ENCODE data around the gene ZNF335. TPM values are rescaled to one million over a fixed set of nuclear protein-coding genes. Genes with fewer than 3 reads are reported as not detected.

Gene ZNF335
- total RNA-seq, 1 donor from 2014 or later: 49.6 TPM

DNA sequence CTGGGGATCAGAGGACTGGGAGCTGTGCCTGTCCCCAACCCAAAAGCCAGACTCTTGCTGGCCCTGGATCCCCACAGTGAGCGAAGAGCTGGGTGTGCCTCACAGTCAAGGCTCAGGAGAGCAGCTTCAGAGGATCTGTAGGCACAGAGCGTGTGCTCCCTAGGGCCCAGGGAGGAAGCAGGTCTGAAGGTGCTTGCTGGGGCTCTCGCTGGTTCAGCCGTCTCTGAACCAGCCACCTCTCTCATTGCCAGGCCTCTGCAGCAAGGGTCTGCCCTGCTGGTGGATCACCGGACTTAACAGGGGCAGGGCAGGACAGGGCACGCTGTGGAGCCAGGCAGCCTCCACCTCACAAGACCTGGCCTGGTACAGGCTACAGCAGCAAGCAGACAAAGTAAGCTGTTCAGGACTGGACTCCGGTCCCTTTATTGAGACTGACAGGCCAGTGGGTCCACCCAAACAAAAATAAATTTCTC is 23.7 kb downstream of the ZNF335 start:
- Mint-ChIP-seq H3K27ac (peak overlapping the region; percentile 46), H3K4me1 (peaks cover 4% of the 10 kb centered on the region), H3K9me3 (no peaks in the 10 kb centered on the region), H3K27me3 (no peaks in the 10 kb centered on the region), H3K4me3 (no peak overlapping the region), H3K36me3 (ENCODE audit: low read depth) (peaks cover 97% of the 10 kb centered on the region)
- DNase-seq (no peak), ATAC-seq (ENCODE audit: low read depth) (peak; percentile 67)
- ChIA-PET CTCF (interaction anchor here (1.3 kb wide), 2 partner anchors 13 to 66 kb away, joined by 5 to 6 read pairs; no protein-coding TSS in a partner anchor), POLR2A (interaction anchor here (0.6 to 6.3 kb wide), 6 partner anchors 10 to 64 kb away, joined by 4 to 55 read pairs (median 4); partner anchors contain the start of genes PCIF1 and ZNF335)
- TF ChIP-seq, protein P1, sequence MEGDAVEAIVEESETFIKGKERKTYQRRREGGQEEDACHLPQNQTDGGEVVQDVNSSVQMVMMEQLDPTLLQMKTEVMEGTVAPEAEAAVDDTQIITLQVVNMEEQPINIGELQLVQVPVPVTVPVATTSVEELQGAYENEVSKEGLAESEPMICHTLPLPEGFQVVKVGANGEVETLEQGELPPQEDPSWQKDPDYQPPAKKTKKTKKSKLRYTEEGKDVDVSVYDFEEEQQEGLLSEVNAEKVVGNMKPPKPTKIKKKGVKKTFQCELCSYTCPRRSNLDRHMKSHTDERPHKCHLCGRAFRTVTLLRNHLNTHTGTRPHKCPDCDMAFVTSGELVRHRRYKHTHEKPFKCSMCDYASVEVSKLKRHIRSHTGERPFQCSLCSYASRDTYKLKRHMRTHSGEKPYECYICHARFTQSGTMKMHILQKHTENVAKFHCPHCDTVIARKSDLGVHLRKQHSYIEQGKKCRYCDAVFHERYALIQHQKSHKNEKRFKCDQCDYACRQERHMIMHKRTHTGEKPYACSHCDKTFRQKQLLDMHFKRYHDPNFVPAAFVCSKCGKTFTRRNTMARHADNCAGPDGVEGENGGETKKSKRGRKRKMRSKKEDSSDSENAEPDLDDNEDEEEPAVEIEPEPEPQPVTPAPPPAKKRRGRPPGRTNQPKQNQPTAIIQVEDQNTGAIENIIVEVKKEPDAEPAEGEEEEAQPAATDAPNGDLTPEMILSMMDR (IDR thresholded peaks at IDR 0.05): no peak
- intact Hi-C loops (cut with micrococcal nuclease): no loop called here

DNA sequence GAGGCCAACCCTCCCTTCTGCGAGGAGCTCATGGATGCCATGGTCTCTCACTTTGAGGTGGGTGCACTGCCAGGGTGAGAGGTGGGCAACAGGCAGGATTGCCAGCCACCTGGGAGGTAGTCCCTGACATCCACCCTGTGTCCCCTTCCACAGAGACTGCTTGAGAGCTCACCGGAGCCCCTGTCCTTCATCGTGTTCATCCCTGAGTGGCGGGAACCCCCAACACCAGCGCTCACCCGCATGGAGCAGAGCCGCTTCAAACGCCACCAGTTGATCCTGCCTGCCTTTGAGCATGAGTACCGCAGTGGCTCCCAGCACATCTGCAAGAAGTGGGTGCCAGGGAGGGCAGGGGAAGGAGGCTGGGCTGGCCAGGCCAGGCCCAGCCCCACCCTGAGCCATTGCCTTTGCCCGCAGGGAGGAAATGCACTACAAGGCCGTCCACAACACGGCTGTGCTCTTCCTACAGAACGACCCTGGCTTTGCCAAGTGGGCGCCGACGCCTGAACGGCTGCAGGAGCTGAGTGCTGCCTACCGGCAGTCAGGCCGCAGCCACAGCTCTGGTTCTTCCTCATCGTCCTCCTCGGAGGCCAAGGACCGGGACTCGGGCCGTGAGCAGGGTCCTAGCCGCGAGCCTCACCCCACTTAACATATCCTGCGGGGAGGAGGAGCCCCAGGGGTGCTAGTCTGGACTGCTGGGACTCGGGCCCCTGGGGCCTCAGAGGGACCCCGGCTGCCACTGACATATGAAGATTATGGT is 24.7 kb downstream of the ZNF335 start:
- DNase-seq (no peak), ATAC-seq (ENCODE audit: low read depth) (no peak)
- peak overlapping the region; percentile 46 for H3K27ac Mint-ChIP-seq
- no peaks in the 10 kb centered on the region for H3K9me3 Mint-ChIP-seq
- TF ChIP-seq, protein P1 (IDR thresholded peaks at IDR 0.05): no peak
- no peaks in the 10 kb centered on the region for H3K27me3 Mint-ChIP-seq
- ChIA-PET POLR2A (interaction anchor here (6.3 kb wide), 1 partner anchor 11 kb away, joined by 55 read pairs; the partner anchor contains the start of gene PCIF1), CTCF (no interaction called here)
- H3K4me3 Mint-ChIP-seq: no peak overlapping the region
- H3K4me1 Mint-ChIP-seq: peaks cover 4% of the 10 kb centered on the region
- peaks cover 97% of the 10 kb centered on the region for H3K36me3 Mint-ChIP-seq (ENCODE audit: low read depth)
- intact Hi-C loops (cut with micrococcal nuclease): no loop called here

DNA sequence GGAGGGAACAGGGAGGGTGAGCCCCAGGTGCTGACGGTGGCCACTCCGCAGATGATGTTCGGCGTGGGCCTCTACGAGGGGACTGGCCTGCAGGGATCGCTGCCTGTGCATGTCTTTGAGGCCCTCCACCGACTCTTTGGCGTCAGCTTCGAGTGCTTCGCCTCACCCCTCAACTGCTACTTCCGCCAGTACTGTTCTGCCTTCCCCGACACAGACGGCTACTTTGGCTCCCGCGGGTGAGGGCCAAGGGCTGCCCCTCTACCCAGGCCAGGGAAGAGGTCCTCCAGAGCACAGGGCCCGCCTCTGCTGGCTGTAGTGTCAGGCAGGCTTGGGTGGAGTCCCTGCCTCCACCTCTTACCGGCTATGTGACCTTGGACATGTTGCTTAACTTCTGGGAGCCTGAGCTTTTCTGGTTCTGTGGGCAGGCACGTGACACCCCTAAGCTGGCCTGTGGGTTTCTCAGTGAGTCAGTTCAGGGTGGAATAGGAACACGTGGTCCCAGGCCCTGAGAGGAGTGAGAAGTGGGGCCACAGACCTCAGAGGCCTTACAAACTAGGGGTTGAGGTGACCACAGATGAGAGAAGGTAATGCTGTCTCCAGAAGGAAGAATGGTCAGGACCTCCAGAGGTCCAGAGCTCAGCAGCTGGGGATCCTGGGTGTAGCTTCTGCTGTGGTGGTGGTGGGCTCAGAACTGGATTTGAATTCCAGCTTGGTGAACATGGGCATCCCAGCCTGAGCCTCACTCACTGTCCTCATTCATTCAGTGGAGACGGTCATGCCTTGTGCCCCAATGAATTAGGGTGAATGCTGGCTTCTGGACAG is 25.6 kb downstream of the ZNF335 start:
- peaks cover 4% of the 10 kb centered on the region for H3K4me1 Mint-ChIP-seq
- TF ChIP-seq, protein P1 (IDR thresholded peaks at IDR 0.05): no peak
- peaks cover 89% of the 10 kb centered on the region for H3K36me3 Mint-ChIP-seq (ENCODE audit: low read depth)
- CTCF ChIA-PET: no interaction called here
- H3K9me3 Mint-ChIP-seq: no peaks in the 10 kb centered on the region
- H3K27ac Mint-ChIP-seq: no peak overlapping the region
- H3K4me3 Mint-ChIP-seq: no peak overlapping the region
- intact Hi-C loops (cut with micrococcal nuclease): no loop called here
- H3K27me3 Mint-ChIP-seq: no peaks in the 10 kb centered on the region
- DNase-seq: no peak
- peak; percentile 19 for ATAC-seq (ENCODE audit: low read depth)
- POLR2A ChIA-PET: interaction anchor here (0.5 to 6.3 kb wide), 3 partner anchors 11 to 41 kb away, joined by 3 to 55 read pairs (median 8); partner anchors contain the start of gene PCIF1

DNA sequence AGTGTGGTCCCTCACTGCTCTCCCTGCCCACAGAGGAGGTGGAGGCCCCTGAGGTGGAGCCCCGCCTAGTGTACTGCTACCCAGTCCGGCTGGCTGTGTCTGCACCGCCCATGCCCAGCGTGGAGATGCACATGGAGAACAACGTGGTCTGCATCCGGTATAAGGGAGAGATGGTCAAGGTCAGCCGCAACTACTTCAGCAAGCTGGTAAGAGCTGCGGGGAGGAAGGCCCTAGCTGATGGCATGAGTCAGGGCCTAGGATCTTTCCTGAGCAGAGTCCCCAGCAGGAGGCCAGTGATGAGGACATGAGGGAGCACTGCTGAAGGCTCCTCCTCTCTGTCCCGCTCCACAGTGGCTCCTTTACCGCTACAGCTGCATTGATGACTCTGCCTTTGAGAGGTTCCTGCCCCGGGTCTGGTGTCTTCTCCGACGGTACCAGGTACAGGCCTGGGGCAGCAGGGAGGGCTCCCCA is 26.3 kb downstream of the ZNF335 start:
- Mint-ChIP-seq H3K36me3 (ENCODE audit: low read depth) (peaks cover 84% of the 10 kb centered on the region), H3K27me3 (no peaks in the 10 kb centered on the region), H3K4me3 (no peak overlapping the region), H3K4me1 (peaks cover 4% of the 10 kb centered on the region), H3K27ac (no peak overlapping the region), H3K9me3 (no peaks in the 10 kb centered on the region)
- POLR2A ChIA-PET: interaction anchor here (0.6 to 6.3 kb wide), 2 partner anchors 10 to 41 kb away, joined by 3 to 55 read pairs; partner anchors contain the start of gene PCIF1
- TF ChIP-seq, protein P1 (IDR thresholded peaks at IDR 0.05): no peak
- CTCF ChIA-PET: no interaction called here
- DNase-seq: no peak
- intact Hi-C loops (cut with micrococcal nuclease): no loop called here
- ATAC-seq (ENCODE audit: low read depth): no peak

Measured in activated B cell treated with CpG ODN at 0.5 μM for 24 hours (primary cell).